Psoas muscle (tissue), 8 donors: ENCODE results near the gene BRD3. TPM values are rescaled to one million over a fixed set of nuclear protein-coding genes. Genes with fewer than 3 reads are reported as not detected.

Experiments used
- ATAC-seq, 4 donors: fragments of 200-7000 bp; cut with Tn5 transposase; one replicate each; pipeline ENCODE4 v1.9.1; 2020; ENCODE audit warnings: moderate library complexity in 3 of 4, mild to moderate bottlenecking in 2 of 4
- DNase-seq, 2 donors: peaks; one replicate each; pipeline ENCODE4 v3.0.0-alpha.2; 2020
- H3K27ac ChIP-seq: fragments of 200-600 bp; one replicate; pipeline ENCODE4 v1.8.0; 2022
- H3K27me3 ChIP-seq, 3 donors: fragments of 200-600 bp in 1 of 3; one replicate each; pipeline versions ENCODE4 v1.6.1 to v1.8.0; 2013 to 2022; ENCODE audit warnings: low read length in 2 of 3, mild to moderate bottlenecking in 2 of 3, moderate library complexity in 1 of 3; ENCODE audit not compliant: insufficient read depth in 3 of 3
- H3K36me3 ChIP-seq, 2 donors: fragments of 200-600 bp in 1 of 2; one replicate each; pipeline versions ENCODE4 v1.6.1 to v1.8.0; 2013 to 2022; ENCODE audit warnings: low read depth in 1 of 2, mild to moderate bottlenecking in 1 of 2, moderate library complexity in 1 of 2; ENCODE audit not compliant: insufficient read depth in 1 of 2
- H3K4me1 ChIP-seq: fragments of 200-600 bp; one replicate; pipeline ENCODE4 v1.8.0; 2022
- H3K4me3 ChIP-seq: fragments of 200-600 bp; one replicate; pipeline ENCODE4 v1.8.0; 2022; ENCODE audit warnings: mild to moderate bottlenecking
- H3K9me3 ChIP-seq: fragments of 200-600 bp; one replicate; pipeline ENCODE4 v1.8.0; 2022
- WGBS, 3 donors: extraction: QIAGEN DNeasy Blood & Tissue Kit; methylation state at CpG; one replicate each; pipeline versions ENCODE4 v1.1.6 to v1.1.7; 2013; 5-methylcytosine and 5-hydroxymethylcytosine counted together
- intact Hi-C, 2 donors: fragments of 100-400 bp; cut with DNase I; formaldehyde crosslinking; loops; one replicate each; pipeline versions ENCODE4 v1.11.0 to v1.14.2; 2022
- polyA plus RNA-seq, 3 donors: library from polyadenylated mRNA; stranded (reverse); fragments of 200-250 nt; gene quantifications; one replicate each; pipeline ENCODE4 v1.2.3, GENCODE V29; 2013
- total RNA-seq, 4 donors: library from RNA; stranded (reverse); fragmentation: NEBNext Ultra II Directional in 2 of 4; extraction: Animal tissue kit (Norgen Biotek cat#: 25700) in 2 of 4; gene quantifications; one replicate each; pipeline versions ENCODE4 v1.2.1 to v1.2.4, GENCODE V29; 2021 to 2023
- TF ChIP-seq, protein P1 (sequence below): fragments of 200-600 bp; IDR thresholded peaks from one replicate; pipeline ENCODE4 v1.8.0; 2022; ENCODE audit warnings: antibody characterized with exemption
- donor health status: healthy with polysubstance abuse.
- donor health status: DM: no; HTN: no; CAD: no; lungs with moderate emphysema.
- donor health status: Bipolar disorder and iron deficiency.
- donor health status: healthy.
- donor health status: DM: yes; HTN: yes; CAD: no.
- donor health status: DM: no; HTN: no; CAD: no.
- donor health status: DM: no; HTN: no; CAD: no.
- donor health status: DM: yes; HTN: yes; CAD: no.

BRD3 gene
- total and polyA plus RNA-seq, 7 donors: 7.5 to 28.2 (median 21.7) TPM

DNA sequence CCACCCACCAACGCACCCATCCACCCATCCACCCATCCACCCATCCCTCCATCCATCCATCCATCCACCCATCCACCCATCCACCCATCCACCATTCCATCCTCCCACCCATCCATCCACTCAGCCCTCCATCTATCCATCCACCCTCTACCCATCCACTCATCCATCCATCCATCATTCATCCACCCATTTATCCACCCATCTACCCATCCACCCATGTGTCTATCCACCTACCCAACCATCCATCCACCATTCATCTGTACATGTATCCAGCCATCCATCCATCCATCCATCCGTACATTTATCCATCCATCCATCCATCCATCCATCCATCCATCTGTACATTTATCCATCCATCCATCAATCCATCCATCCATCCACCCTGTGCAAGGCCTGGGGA is 64.6 kb downstream of the BRD3 start:
- no peaks in the 10 kb centered on the region for H3K4me1 ChIP-seq
- no peaks in the 10 kb centered on the region for H3K36me3 ChIP-seq
- H3K9me3 ChIP-seq: no peaks in the 10 kb centered on the region
- intact Hi-C loops: no loop called here
- TF ChIP-seq, protein P1, sequence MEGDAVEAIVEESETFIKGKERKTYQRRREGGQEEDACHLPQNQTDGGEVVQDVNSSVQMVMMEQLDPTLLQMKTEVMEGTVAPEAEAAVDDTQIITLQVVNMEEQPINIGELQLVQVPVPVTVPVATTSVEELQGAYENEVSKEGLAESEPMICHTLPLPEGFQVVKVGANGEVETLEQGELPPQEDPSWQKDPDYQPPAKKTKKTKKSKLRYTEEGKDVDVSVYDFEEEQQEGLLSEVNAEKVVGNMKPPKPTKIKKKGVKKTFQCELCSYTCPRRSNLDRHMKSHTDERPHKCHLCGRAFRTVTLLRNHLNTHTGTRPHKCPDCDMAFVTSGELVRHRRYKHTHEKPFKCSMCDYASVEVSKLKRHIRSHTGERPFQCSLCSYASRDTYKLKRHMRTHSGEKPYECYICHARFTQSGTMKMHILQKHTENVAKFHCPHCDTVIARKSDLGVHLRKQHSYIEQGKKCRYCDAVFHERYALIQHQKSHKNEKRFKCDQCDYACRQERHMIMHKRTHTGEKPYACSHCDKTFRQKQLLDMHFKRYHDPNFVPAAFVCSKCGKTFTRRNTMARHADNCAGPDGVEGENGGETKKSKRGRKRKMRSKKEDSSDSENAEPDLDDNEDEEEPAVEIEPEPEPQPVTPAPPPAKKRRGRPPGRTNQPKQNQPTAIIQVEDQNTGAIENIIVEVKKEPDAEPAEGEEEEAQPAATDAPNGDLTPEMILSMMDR: no peak
- peaks cover 0 to 17% (median 0%) of the 10 kb centered on the region in 3 donors for H3K27me3 ChIP-seq
- WGBS, 3 donors: 98 to 100% (median 100%) methylated on average over 2 of the region's 2 CpGs
- no peak for ATAC-seq
- no peak overlapping the region for H3K27ac ChIP-seq
- no peak for DNase-seq
- no peak overlapping the region for H3K4me3 ChIP-seq

DNA sequence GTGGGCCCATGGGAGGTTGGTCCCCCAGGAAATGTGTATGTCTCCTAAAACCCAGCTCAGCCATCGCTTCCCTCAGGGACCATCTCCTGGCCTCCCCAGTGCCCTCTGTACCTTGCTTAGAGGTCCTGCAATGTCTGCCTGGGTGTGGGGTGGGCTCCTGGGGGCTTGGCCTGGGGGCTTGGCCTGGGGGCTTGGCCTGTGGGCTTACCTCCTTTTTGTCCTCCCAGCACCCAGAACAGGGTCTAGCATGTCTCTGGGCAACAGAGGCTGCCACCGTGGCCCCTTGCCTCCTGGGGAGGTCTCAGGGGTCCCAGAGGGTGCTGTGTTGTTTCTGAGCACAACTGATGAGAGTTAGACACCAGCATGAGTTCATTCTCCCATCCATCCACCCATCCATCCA is 65.0 kb downstream of the BRD3 start:
- H3K9me3 ChIP-seq: no peaks in the 10 kb centered on the region
- H3K27ac ChIP-seq: no peak overlapping the region
- no peaks in the 10 kb centered on the region for H3K4me1 ChIP-seq
- TF ChIP-seq, protein P1: no peak
- 83 to 92% (median 83%) methylated on average over 2 of the region's 2 CpGs for WGBS, 3 donors
- H3K36me3 ChIP-seq: no peaks in the 10 kb centered on the region
- H3K4me3 ChIP-seq: no peak overlapping the region
- DNase-seq (no peak), ATAC-seq (no peak)
- H3K27me3 ChIP-seq: peaks cover 0 to 17% (median 0%) of the 10 kb centered on the region in 3 donors
- intact Hi-C loops: no loop called here

DNA sequence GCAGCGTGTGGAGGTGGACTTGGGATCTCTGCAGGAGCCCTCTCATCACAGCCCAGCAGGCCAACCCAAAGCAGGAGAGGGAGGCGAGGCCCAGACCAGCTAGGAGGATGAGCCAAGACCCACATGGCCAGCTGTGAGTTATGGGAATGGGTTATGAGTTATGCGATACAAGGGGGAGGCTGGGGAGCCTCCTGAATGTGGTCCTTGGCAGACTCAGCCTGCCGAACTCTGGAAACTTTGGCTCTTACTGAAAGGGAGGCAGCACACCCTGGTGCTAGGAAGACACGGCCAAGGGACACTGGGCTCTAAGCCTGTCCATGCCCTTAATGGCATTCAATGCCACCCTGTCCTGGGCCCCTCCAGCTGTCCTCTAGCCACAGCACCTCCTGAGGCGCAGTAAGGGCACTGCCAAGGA is 68.0 kb downstream of the BRD3 start:
- 32 to 61% (median 38%) methylated on average over 5 to 6 of the region's 6 CpGs for WGBS, 3 donors
- no peaks in the 10 kb centered on the region for H3K36me3 ChIP-seq
- TF ChIP-seq, protein P1: no peak
- peaks cover 0 to 31% (median 0%) of the 10 kb centered on the region in 3 donors for H3K27me3 ChIP-seq
- H3K4me3 ChIP-seq: no peak overlapping the region
- H3K4me1 ChIP-seq: no peaks in the 10 kb centered on the region
- DNase-seq (no peak), ATAC-seq (peak in 3 of 4 donors; percentile 30 to 56 (median 40))
- H3K9me3 ChIP-seq: no peaks in the 10 kb centered on the region
- H3K27ac ChIP-seq: no peak overlapping the region
- intact Hi-C loops: no loop called here

DNA sequence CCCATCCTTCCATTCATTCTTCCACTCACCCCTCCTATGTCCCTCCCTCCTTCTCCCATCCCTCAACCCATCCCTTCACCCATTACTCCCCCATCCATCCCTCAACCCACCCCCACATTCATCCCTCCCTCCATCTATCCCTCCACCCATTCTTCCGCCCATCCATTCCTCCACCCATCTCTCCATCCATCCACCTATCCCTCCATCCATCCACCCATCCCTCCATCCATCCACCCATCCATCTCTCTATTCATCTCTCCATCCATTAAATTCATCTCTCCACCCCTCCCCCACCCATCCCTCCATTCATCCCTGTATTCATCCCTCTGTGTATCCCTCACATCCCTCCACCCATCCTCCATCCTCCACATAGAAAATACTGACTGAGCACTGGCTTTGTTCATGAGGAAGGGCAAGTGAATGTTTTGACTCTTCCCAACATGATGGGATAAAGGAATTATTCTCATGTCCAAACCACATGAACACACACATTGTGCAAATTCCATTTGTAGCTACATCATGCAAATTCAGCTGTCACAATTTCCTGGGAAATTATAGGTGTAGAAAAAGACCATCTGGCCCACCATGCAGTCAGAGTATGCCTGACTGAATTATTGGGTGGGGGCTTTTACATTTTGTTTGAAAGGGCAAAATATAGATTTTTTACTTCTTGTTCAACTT is 68.8 kb downstream of the BRD3 start:
- H3K27me3 ChIP-seq: peaks cover 0 to 31% (median 0%) of the 10 kb centered on the region in 3 donors
- no peak for DNase-seq
- no peak for ATAC-seq
- no peaks in the 10 kb centered on the region for H3K9me3 ChIP-seq
- WGBS, 3 donors: 94 to 100% (median 98%) methylated on average over 1 of the region's 1 CpG
- intact Hi-C loops: no loop called here
- no peak overlapping the region for H3K4me3 ChIP-seq
- TF ChIP-seq, protein P1: no peak
- no peaks in the 10 kb centered on the region for H3K4me1 ChIP-seq
- H3K27ac ChIP-seq: no peak overlapping the region
- H3K36me3 ChIP-seq: no peaks in the 10 kb centered on the region

- Histone ChIP-seq H3K4me3 (no peak overlapping the region), H3K27ac (no peak overlapping the region), H3K27me3 (peaks cover 0 to 43% (median 0%) of the 10 kb centered on the region in 3 donors), H3K36me3 (no peaks in the 10 kb centered on the region), H3K4me1 (no peaks in the 10 kb centered on the region), H3K9me3 (no peaks in the 10 kb centered on the region)
- DNase-seq (no peak), ATAC-seq (no peak)
- TF ChIP-seq, protein P1: no peak
- intact Hi-C loops: loop anchor here in 1 of 2 donors (2.0 kb wide), 1 partner anchor 215 kb away; no protein-coding TSS in a partner anchor
- 92 to 96% (median 93%) methylated on average over 2 of the region's 2 CpGs for WGBS, 3 donors
Observed at GRCh38 chr9:133997584-133997983, 70.2 kb downstream of the BRD3 start.
